Stimulated activated CD8-positive, alpha-beta memory T cell treated with anti-CD3 and anti-CD28 coated beads, Interleukin-12 subunit alpha, Interleukin-12 subunit beta, amount 100 ng/mL, for 24 hours (primary cell): ENCODE results near the gene SDF4.

Source experiments
- DNase-seq: peaks from one replicate; pipeline ENCODE4 v3.0.0-alpha.2; 2020; ENCODE audit errors: extremely low read depth

SDF4 gene

GRCh38 chr1:1228596-1229321 is 3.0 kb downstream of the SDF4 start:
- no peak for DNase-seq

GRCh38 chr1:1228187-1228586 is 3.6 kb downstream of the SDF4 start:
- DNase-seq = no peak

GRCh38 chr1:1227386-1227785 is 4.4 kb downstream of the SDF4 start:
- DNase-seq = no peak

GRCh38 chr1:1226566-1227362 is 5.0 kb downstream of the SDF4 start:
- DNase-seq = no peak

- DNase-seq = no peak
These were observed 5.9 kb downstream of the SDF4 start for GRCh38 chr1:1225913-1226312.

- DNase-seq = no peak
These were observed 6.5 kb downstream of the SDF4 start for GRCh38 chr1:1225238-1225845.

- DNase-seq = no peak
These were observed 7.9 kb downstream of the SDF4 start for GRCh38 chr1:1223891-1224290.

- no peak for DNase-seq
These were observed 8.5 kb downstream of the SDF4 start for GRCh38 chr1:1223321-1223720.

- no peak for DNase-seq
These were observed 9.1 kb downstream of the SDF4 start for GRCh38 chr1:1222575-1223225.

- DNase-seq = no peak
These were observed 9.8 kb downstream of the SDF4 start for GRCh38 chr1:1221887-1222574.

- no peak for DNase-seq
These were observed 11.6 kb downstream of the SDF4 start for GRCh38 chr1:1220197-1220596.

- DNase-seq = no peak
These were observed 12.5 kb downstream of the SDF4 start for GRCh38 chr1:1219341-1219740.

- no peak for DNase-seq
These were observed 13.1 kb downstream of the SDF4 start for GRCh38 chr1:1218524-1219200.

GRCh38 chr1:1217621-1218523 is 13.9 kb downstream of the SDF4 start:
- DNase-seq = no peak

GRCh38 chr1:1216770-1217620 is 14.8 kb downstream of the SDF4 start:
- no peak for DNase-seq

- no peak for DNase-seq
These were observed 15.8 kb downstream of the SDF4 start for GRCh38 chr1:1215881-1216605.

- no peak for DNase-seq
These were observed 16.6 kb downstream of the SDF4 start for GRCh38 chr1:1215080-1215676.
